H9 (cell line): Measurements from ENCODE around the gene ZBBX. TPM values are rescaled to one million over a fixed set of nuclear protein-coding genes. Genes with fewer than 3 reads are reported as not detected.

Source experiments
- DNase-seq: peaks from one replicate; pipeline ENCODE4 v3.0.0-alpha.2; 2017
- H2AFZ ChIP-seq: one replicate; pipeline ENCODE4 v1.6.1; 2013; ENCODE audit warnings: mild to moderate bottlenecking, low read length, control low read depth, moderate library complexity
- H2AK5ac ChIP-seq: 2 replicates; pipeline ENCODE4 v1.6.1; 2013; ENCODE audit warnings: low read length, control low read depth, mixed read lengths; ENCODE audit not compliant: insufficient read length
- H2BK120ac ChIP-seq: one replicate; pipeline ENCODE4 v1.6.1; 2013; ENCODE audit warnings: low read depth, mild to moderate bottlenecking, low read length, control low read depth, inconsistent platforms; ENCODE audit not compliant: poor library complexity, severe bottlenecking
- H2BK12ac ChIP-seq: 2 replicates; pipeline ENCODE4 v1.6.1; 2013; ENCODE audit warnings: low read length, control low read depth, mixed read lengths, low read depth; ENCODE audit not compliant: insufficient read length
- H2BK15ac ChIP-seq: 2 replicates; pipeline ENCODE4 v1.6.1; 2013; ENCODE audit warnings: low read depth, low read length, control low read depth
- H2BK20ac ChIP-seq: one replicate; pipeline ENCODE4 v1.6.1; 2013; ENCODE audit warnings: low read depth, mild to moderate bottlenecking, low read length, control low read depth, inconsistent platforms; ENCODE audit not compliant: poor library complexity, severe bottlenecking
- H2BK5ac ChIP-seq: 2 replicates; pipeline ENCODE4 v1.6.1; 2013; ENCODE audit warnings: low read length, control low read depth, mixed read lengths; ENCODE audit not compliant: insufficient read length
- H3K14ac ChIP-seq: 2 replicates; pipeline ENCODE4 v1.6.1; 2013; ENCODE audit warnings: low read length, control low read depth; ENCODE audit not compliant: insufficient read depth
- H3K18ac ChIP-seq: 2 replicates; pipeline ENCODE4 v1.6.1; 2013; ENCODE audit warnings: low read depth, mild to moderate bottlenecking, mixed read lengths, low read length, control low read depth; ENCODE audit not compliant: insufficient read length
- H3K23ac ChIP-seq: 2 replicates; pipeline ENCODE4 v1.6.1; 2013; ENCODE audit warnings: low read length, control low read depth, mixed read lengths, low read depth; ENCODE audit not compliant: insufficient read length
- H3K23me2 ChIP-seq: 2 replicates; pipeline ENCODE4 v1.6.1; 2013; ENCODE audit warnings: low read depth, mild to moderate bottlenecking, mixed read lengths, low read length, control low read depth; ENCODE audit not compliant: insufficient read length, poor library complexity, severe bottlenecking
- H3K27ac ChIP-seq: 2 replicates; pipeline ENCODE4 v1.5.1; 2013; ENCODE audit warnings: low read length, control low read depth, mixed read lengths, low read depth; ENCODE audit not compliant: insufficient read length
- H3K27me3 ChIP-seq: 2 replicates; pipeline ENCODE4 v1.6.1; 2013; ENCODE audit warnings: low read length, control low read depth, inconsistent platforms; ENCODE audit not compliant: insufficient read depth
- H3K4ac ChIP-seq: 2 replicates; pipeline ENCODE4 v1.6.1; 2013; ENCODE audit warnings: low read depth, mild to moderate bottlenecking, control low read depth, inconsistent platforms, low read length, moderate library complexity
- H3K4me1 ChIP-seq: 2 replicates; pipeline ENCODE4 v1.6.1; 2013; ENCODE audit warnings: low read length, control low read depth, inconsistent platforms; ENCODE audit not compliant: insufficient read depth
- H3K4me2 ChIP-seq: 2 replicates; pipeline ENCODE4 v1.6.1; 2013; ENCODE audit warnings: low read length, control low read depth, mixed read lengths; ENCODE audit not compliant: insufficient read length, insufficient read depth
- H3K56ac ChIP-seq: 2 replicates; pipeline ENCODE4 v1.6.1; 2013; ENCODE audit warnings: low read depth, mild to moderate bottlenecking, mixed read lengths, low read length, control low read depth; ENCODE audit not compliant: insufficient read length
- H3K79me1 ChIP-seq: 2 replicates; pipeline ENCODE4 v1.6.1; 2013; ENCODE audit warnings: low read depth, mild to moderate bottlenecking, moderate library complexity, low read length, control low read depth, inconsistent platforms; ENCODE audit not compliant: insufficient read depth, poor library complexity, severe bottlenecking
- H3K79me2 ChIP-seq: 2 replicates; pipeline ENCODE4 v1.6.1; 2013; ENCODE audit warnings: low read length, control low read depth, inconsistent platforms; ENCODE audit not compliant: insufficient read depth
- H3K9ac ChIP-seq: 2 replicates; pipeline ENCODE4 v1.6.1; 2013; ENCODE audit warnings: low read length, control low read depth, mixed read lengths; ENCODE audit not compliant: insufficient read length; ENCODE audit errors: extremely low read depth
- H3K9me3 ChIP-seq: one replicate; pipeline ENCODE4 v1.6.1; 2013; ENCODE audit warnings: low read depth, low read length, inconsistent platforms; ENCODE audit not compliant: control insufficient read depth
- H3T11ph ChIP-seq: one replicate; pipeline ENCODE4 v1.6.1; 2013; ENCODE audit warnings: mild to moderate bottlenecking, low read length, control low read depth, inconsistent platforms
- H4K20me1 ChIP-seq: one replicate; pipeline ENCODE4 v1.6.1; 2013; ENCODE audit not compliant: control insufficient read depth, insufficient read length, insufficient read depth
- H4K5ac ChIP-seq: 2 replicates; pipeline ENCODE4 v1.6.1; 2013; ENCODE audit warnings: low read depth, mild to moderate bottlenecking, mixed read lengths, low read length, control low read depth; ENCODE audit not compliant: insufficient read length
- H4K8ac ChIP-seq: replicated peaks from 2 replicates; pipeline ENCODE4 v1.6.1; 2013; ENCODE audit warnings: low read length, control low read depth, mixed read lengths, low read depth; ENCODE audit not compliant: insufficient read length
- H4K91ac ChIP-seq: 2 replicates; pipeline ENCODE4 v1.6.1; 2013; ENCODE audit warnings: low read depth, mild to moderate bottlenecking, moderate library complexity, mixed read lengths, low read length, control low read depth; ENCODE audit not compliant: insufficient read length
- H3K27ac Mint-ChIP-seq, 3 experiments: 2 replicates in 2 of 3; 3 replicates in 1 of 3; pipeline ENCODE4 v1.8.0; 2020 to 2021; ENCODE audit warnings: mixed read lengths in 3 of 3, mild to moderate bottlenecking in 1 of 3, moderate library complexity in 1 of 3
- H3K27me3 Mint-ChIP-seq: 2 replicates; pipeline ENCODE4 v1.8.0; 2021; ENCODE audit warnings: low read depth, mild to moderate bottlenecking, moderate library complexity, mixed read lengths
- H3K36me3 Mint-ChIP-seq, 3 experiments: 2 replicates in 2 of 3; 3 replicates in 1 of 3; pipeline ENCODE4 v1.8.0; 2020 to 2021; ENCODE audit warnings: low read depth in 3 of 3, mixed read lengths in 3 of 3; ENCODE audit not compliant: insufficient read depth in 1 of 3
- H3K4me1 Mint-ChIP-seq, 2 experiments: 2 replicates each; pipeline ENCODE4 v1.8.0; 2020; ENCODE audit warnings: mixed read lengths in 2 of 2
- H3K4me3 Mint-ChIP-seq, 2 experiments: 2 replicates in 1 of 2; 3 replicates in 1 of 2; pipeline ENCODE4 v1.8.0; 2020 to 2021; ENCODE audit warnings: mild to moderate bottlenecking in 2 of 2, mixed read lengths in 2 of 2, moderate library complexity in 1 of 2
- H3K9me3 Mint-ChIP-seq, 2 experiments: 2 replicates in 1 of 2; 3 replicates in 1 of 2; pipeline ENCODE4 v1.8.0; 2020; ENCODE audit warnings: mild to moderate bottlenecking in 2 of 2, mixed read lengths in 2 of 2, moderate library complexity in 1 of 2
- WGBS: extraction: QIAGEN DNeasy Blood & Tissue Kit; methylation state at CpG from one replicate; pipeline ENCODE4 v1.1.7; 2013; ENCODE audit warnings: missing lambda C conversion rate, low lambda C conversion rate, mixed read lengths; ENCODE audit not compliant: insufficient read length; ENCODE audit errors: extremely low coverage; 5-methylcytosine and 5-hydroxymethylcytosine counted together
- total RNA-seq: library from RNA; stranded (reverse); gene quantifications from 2 replicates; pipeline ENCODE4 v1.2.1, GENCODE V29; 2021
- TF ChIP-seq, protein P1 (sequence below): fragments of 200-600 bp; sonication (generic); conservative IDR thresholded peaks from 3 replicates; pipeline ENCODE4 v1.8.0; 2021; ENCODE audit warnings: antibody characterized with exemption, mild to moderate bottlenecking

Gene ZBBX
- total RNA-seq, 1 experiment from 2014 or later: 2.4 TPM

DNA sequence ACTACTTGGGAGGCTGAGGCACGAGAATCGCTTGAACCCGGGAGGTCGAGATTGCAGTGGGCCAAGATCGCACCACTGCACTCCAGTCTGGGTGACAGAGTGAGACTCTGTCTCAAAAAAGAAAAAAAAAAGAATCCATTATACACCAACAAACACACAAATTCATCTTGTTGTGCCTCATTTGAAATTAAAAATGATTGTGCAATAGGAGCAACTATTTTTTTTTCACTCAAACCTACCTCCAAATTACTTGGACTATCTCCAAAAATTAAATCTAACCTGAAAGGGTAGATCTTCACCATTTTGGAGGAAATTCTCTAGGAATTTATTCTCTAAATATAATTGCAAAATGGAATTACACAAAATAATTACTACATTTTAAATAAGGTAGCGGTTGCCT, 4.6 kb downstream of the ZBBX start:
- Histone ChIP-seq H2BK120ac (no peak overlapping the region), H3K4me1 (no peaks in the 10 kb centered on the region), H3K79me2 (no peaks in the 10 kb centered on the region), H3K23ac (no peak overlapping the region), H4K5ac (no peak overlapping the region), H3K4ac (no peak overlapping the region), H4K91ac (no peak overlapping the region), H3K14ac (no peak overlapping the region), H2BK5ac (no peak overlapping the region), H3K18ac (no peak overlapping the region), H2AK5ac (no peak overlapping the region), H2BK20ac (no peak overlapping the region), H4K20me1 (no peaks in the 10 kb centered on the region), H2BK12ac (no peak overlapping the region), H3K9ac (no peak overlapping the region), H2BK15ac (no peak overlapping the region), H3K79me1 (no peaks in the 10 kb centered on the region), H3K56ac (no peak overlapping the region), H3K23me2 (no peaks in the 10 kb centered on the region), H4K8ac (no peak overlapping the region), H3T11ph (no peak overlapping the region), H2AFZ (no peak overlapping the region), H3K27ac (no peak overlapping the region), H3K9me3 (no peaks in the 10 kb centered on the region), H3K27me3 (no peaks in the 10 kb centered on the region), H3K4me2 (no peak overlapping the region)
- TF ChIP-seq, protein P1, sequence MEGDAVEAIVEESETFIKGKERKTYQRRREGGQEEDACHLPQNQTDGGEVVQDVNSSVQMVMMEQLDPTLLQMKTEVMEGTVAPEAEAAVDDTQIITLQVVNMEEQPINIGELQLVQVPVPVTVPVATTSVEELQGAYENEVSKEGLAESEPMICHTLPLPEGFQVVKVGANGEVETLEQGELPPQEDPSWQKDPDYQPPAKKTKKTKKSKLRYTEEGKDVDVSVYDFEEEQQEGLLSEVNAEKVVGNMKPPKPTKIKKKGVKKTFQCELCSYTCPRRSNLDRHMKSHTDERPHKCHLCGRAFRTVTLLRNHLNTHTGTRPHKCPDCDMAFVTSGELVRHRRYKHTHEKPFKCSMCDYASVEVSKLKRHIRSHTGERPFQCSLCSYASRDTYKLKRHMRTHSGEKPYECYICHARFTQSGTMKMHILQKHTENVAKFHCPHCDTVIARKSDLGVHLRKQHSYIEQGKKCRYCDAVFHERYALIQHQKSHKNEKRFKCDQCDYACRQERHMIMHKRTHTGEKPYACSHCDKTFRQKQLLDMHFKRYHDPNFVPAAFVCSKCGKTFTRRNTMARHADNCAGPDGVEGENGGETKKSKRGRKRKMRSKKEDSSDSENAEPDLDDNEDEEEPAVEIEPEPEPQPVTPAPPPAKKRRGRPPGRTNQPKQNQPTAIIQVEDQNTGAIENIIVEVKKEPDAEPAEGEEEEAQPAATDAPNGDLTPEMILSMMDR: no peak
- no peak for DNase-seq
- no CpG with 5 or more reads among the region's 6 CpGs for WGBS
- Mint-ChIP-seq H3K36me3 (no peaks in the 10 kb centered on the region), H3K4me3 (no peak overlapping the region), H3K9me3 (no peaks in the 10 kb centered on the region), H3K27me3 (peaks cover 1% of the 10 kb centered on the region; the same call in 1 of the 2 replicates), H3K27ac (no peak overlapping the region), H3K4me1 (peaks cover 7 to 10% of the 10 kb centered on the region in 2 experiments; a peak in 3 of 4 replicates)
